Measurements from ENCODE around the gene SYNGR3. TPM values are rescaled to one million over a fixed set of nuclear protein-coding genes. Genes with fewer than 3 reads are reported as not detected.
A peak's percentile ranks its signal among the peaks of the same experiment; 100 is the strongest.

The SYNGR3 gene
- total and polyA plus RNA-seq, 2 of the 13 experiments (the other 11 are each of a cell fraction or from before 2014, with no cell fraction given): 0.97 to 5.7 TPM

DNA sequence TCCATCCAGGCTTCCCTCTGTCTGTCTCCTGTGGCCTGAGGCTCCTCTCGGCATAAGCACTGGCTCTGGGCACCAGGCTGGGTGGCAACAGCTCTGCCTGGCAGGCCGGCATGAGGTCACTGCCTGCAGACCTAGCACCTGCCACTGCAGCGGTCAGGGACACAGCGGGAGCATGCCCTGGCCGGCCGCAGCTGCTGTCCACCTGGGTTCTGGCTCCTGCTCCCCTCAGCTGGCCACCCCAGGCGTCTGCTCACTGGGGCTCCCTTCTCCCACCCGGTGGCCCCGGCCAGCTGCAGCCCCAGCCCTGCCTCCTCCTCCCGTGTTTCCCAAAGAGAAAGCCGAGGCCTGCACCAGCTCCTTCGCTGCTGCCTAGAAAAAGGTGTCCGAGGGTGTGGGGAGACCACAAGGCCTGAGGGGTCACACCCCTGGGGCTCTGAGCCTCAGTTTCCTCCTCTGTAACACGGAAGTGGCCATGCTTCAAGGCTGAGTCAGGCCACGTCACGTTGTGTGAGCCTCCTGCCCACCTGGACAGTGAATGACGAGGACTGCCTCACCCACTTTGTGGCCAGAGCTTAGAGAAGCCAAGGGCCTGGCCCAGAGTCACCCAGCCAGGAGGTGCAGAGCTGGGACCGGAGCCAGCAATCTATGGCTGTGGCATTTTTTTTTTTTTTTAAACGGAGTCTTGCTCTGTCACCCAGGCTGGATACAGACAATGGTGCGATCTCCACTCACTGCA is 51.2 kb downstream of the SYNGR3 start:
- H4K20me1 ChIP-seq (ENCODE audit: insufficient read depth, low read length): no peaks in the 10 kb centered on the region
- in situ Hi-C loops (cut with HindIII; ENCODE audit: extremely low pct_ligation_motif_present, low pct_unique_long_range_greater_than_20kb): no loop called here
- no peak for ATAC-seq
- no peak overlapping the region; a peak in 1 of 6 replicates for H3K4me3 ChIP-seq (replicated peaks in 1 of 3; ENCODE audit: insufficient read depth in 1 of 3, low read depth in 2 of 3, low read length in 3 of 3)
- BruUV-seq (replicated peaks): no TSS peak
- 83% methylated on average over 3 of the region's 20 CpGs for WGBS (ENCODE audit: low lambda C conversion rate)
- H3K36me3 ChIP-seq (replicated peaks in 1 of 2; ENCODE audit: control insufficient read depth in 1 of 2, insufficient read depth in 2 of 2, low read length in 2 of 2): peaks cover 4 to 6% of the 10 kb centered on the region in 2 experiments
- H3K27ac ChIP-seq (ENCODE audit: extremely low read length, insufficient read depth, low read length): peak overlapping the region; percentile 86
- H3K9me3 ChIP-seq (ENCODE audit: low read length): no peaks in the 10 kb centered on the region
- H3K27me3 ChIP-seq (ENCODE audit: control insufficient read depth in 1 of 2, insufficient read depth in 2 of 2, low read length in 2 of 2): no peaks in the 10 kb centered on the region
- intact Hi-C loops (cut with micrococcal nuclease; ENCODE audit: unreplicated experiment): no loop called here
- H2AFZ ChIP-seq (ENCODE audit: low read length): no peak overlapping the region
- peak overlapping the region; percentile 26; the same call in 1 of the 2 replicates for H3K9ac ChIP-seq (ENCODE audit: insufficient read depth, low read depth, low read length)
- ChIA-PET POLR2A (interaction anchor here (2.2 to 4.8 kb wide), 3 partner anchors 16 to 114 kb away, joined by 9 to 62 read pairs (median 15); partner anchors contain the start of genes NHERF2, RPS2 and TRAF7), CTCF (ENCODE audit: low intra/inter-chr PET ratio, low total read pairs) (no interaction called here)
- no peak for FAIRE-seq
- H3K4me2 ChIP-seq (ENCODE audit: low read depth, low read length): no peak overlapping the region; the same call in 1 of the 2 replicates
- H3K4me1 ChIP-seq (ENCODE audit: insufficient read depth, low read length): peaks cover 65% of the 10 kb centered on the region
- DNase-seq (ENCODE audit: low spot score): no peak
- peaks cover 2% of the 10 kb centered on the region for H3K79me2 ChIP-seq (ENCODE audit: insufficient read depth, low read length)
- TF ChIP-seq RFX1 (IDR thresholded peaks at IDR 0.05): no peak
- peak; percentile 76 for TF ChIP-seq AGO2 (optimal IDR thresholded peaks at IDR 0.05; ENCODE audit: low read depth, low read length)
- TF ChIP-seq, protein P1, sequence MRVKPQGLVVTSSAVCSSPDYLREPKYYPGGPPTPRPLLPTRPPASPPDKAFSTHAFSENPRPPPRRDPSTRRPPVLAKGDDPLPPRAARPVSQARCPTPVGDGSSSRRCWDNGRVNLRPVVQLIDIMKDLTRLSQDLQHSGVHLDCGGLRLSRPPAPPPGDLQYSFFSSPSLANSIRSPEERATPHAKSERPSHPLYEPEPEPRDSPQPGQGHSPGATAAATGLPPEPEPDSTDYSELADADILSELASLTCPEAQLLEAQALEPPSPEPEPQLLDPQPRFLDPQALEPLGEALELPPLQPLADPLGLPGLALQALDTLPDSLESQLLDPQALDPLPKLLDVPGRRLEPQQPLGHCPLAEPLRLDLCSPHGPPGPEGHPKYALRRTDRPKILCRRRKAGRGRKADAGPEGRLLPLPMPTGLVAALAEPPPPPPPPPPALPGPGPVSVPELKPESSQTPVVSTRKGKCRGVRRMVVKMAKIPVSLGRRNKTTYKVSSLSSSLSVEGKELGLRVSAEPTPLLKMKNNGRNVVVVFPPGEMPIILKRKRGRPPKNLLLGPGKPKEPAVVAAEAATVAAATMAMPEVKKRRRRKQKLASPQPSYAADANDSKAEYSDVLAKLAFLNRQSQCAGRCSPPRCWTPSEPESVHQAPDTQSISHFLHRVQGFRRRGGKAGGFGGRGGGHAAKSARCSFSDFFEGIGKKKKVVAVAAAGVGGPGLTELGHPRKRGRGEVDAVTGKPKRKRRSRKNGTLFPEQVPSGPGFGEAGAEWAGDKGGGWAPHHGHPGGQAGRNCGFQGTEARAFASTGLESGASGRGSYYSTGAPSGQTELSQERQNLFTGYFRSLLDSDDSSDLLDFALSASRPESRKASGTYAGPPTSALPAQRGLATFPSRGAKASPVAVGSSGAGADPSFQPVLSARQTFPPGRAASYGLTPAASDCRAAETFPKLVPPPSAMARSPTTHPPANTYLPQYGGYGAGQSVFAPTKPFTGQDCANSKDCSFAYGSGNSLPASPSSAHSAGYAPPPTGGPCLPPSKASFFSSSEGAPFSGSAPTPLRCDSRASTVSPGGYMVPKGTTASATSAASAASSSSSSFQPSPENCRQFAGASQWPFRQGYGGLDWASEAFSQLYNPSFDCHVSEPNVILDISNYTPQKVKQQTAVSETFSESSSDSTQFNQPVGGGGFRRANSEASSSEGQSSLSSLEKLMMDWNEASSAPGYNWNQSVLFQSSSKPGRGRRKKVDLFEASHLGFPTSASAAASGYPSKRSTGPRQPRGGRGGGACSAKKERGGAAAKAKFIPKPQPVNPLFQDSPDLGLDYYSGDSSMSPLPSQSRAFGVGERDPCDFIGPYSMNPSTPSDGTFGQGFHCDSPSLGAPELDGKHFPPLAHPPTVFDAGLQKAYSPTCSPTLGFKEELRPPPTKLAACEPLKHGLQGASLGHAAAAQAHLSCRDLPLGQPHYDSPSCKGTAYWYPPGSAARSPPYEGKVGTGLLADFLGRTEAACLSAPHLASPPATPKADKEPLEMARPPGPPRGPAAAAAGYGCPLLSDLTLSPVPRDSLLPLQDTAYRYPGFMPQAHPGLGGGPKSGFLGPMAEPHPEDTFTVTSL (CRISPR knock-in tag; IDR thresholded peaks at IDR 0.05; ENCODE audit: borderline replicate concordance): no peak
- TF ChIP-seq, protein P2, sequence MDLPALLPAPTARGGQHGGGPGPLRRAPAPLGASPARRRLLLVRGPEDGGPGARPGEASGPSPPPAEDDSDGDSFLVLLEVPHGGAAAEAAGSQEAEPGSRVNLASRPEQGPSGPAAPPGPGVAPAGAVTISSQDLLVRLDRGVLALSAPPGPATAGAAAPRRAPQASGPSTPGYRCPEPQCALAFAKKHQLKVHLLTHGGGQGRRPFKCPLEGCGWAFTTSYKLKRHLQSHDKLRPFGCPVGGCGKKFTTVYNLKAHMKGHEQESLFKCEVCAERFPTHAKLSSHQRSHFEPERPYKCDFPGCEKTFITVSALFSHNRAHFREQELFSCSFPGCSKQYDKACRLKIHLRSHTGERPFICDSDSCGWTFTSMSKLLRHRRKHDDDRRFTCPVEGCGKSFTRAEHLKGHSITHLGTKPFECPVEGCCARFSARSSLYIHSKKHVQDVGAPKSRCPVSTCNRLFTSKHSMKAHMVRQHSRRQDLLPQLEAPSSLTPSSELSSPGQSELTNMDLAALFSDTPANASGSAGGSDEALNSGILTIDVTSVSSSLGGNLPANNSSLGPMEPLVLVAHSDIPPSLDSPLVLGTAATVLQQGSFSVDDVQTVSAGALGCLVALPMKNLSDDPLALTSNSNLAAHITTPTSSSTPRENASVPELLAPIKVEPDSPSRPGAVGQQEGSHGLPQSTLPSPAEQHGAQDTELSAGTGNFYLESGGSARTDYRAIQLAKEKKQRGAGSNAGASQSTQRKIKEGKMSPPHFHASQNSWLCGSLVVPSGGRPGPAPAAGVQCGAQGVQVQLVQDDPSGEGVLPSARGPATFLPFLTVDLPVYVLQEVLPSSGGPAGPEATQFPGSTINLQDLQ (CRISPR knock-in tag; IDR thresholded peaks at IDR 0.05): no peak
- TF ChIP-seq, protein P3, sequence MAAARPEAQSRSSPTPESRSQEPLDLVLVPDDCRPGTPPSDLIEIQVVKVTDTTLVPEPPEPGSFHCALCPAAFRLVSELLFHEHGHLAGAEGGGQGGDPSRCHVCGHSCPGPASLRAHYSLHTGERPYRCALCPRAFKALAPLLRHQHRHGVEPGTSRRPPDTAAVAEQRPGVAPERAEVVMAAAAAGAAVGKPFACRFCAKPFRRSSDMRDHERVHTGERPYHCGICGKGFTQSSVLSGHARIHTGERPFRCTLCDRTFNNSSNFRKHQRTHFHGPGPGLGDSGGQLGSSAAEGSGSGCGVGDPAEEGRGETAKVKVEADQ (CRISPR knock-in tag; IDR thresholded peaks at IDR 0.05; ENCODE audit: borderline replicate concordance): no peak
- TF ChIP-seq AKAP8 (CRISPR knock-in tag; IDR thresholded peaks at IDR 0.05): 0 out of 2 replicates have a peak, but pooled peaks have one; percentile 33
- no peak for TF ChIP-seq MIER3 (CRISPR knock-in tag; IDR thresholded peaks at IDR 0.05; ENCODE audit: borderline replicate concordance)
- TF ChIP-seq ZBTB7A (CRISPR knock-in tag; IDR thresholded peaks at IDR 0.05): 0 out of 2 replicates have a peak, but pooled peaks have one; percentile 44
- TF ChIP-seq, protein P4, sequence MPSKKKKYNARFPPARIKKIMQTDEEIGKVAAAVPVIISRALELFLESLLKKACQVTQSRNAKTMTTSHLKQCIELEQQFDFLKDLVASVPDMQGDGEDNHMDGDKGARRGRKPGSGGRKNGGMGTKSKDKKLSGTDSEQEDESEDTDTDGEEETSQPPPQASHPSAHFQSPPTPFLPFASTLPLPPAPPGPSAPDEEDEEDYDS (CRISPR knock-in tag; IDR thresholded peaks at IDR 0.05): no peak
- TF ChIP-seq POLR2A (IDR thresholded peaks at IDR 0.05; ENCODE audit: insufficient read depth in 1 of 2, low read depth in 2 of 2, low read length in 2 of 2): 0 out of 4 replicates have a peak, but pooled peaks of 1 of the 2 experiments have one; percentile 22
- no peak for TF ChIP-seq PRMT3 (CRISPR knock-in tag; IDR thresholded peaks at IDR 0.05; ENCODE audit: borderline replicate concordance, low read depth)
- 0 out of 2 replicates have a peak, but pooled peaks have one; percentile 26 for TF ChIP-seq HES4 (CRISPR knock-in tag; IDR thresholded peaks at IDR 0.05; ENCODE audit: borderline replicate concordance)

All from HepG2 (cell line).